NCI-H2227 (cell line): ENCODE results near the gene MYOZ2.

Experiments used
- DNase-seq: peaks from one replicate; lab custom pipeline; 2025; ENCODE audit not compliant: unreplicated experiment; lab: John Stamatoyannopoulos, UW

The MYOZ2 gene

DNA sequence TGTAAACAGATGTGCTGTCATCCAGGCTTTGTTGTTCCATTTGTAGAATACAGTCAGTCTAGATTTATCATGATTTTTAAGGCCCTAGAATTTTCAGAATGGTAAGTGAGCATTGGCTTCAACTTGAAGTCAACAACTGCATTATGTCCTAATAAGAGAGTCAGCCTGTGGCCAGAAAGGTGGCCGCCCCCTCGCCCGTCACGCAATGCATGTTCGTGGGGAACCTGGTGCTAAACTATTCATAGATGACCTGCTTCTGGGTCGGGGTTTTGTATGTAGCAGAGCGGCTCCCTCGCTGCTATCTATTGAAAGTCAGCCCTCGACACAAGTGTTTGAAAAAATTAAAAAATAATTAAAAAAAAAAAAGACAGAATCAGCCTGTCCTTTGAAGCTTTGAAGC, 101.6 kb downstream of the MYOZ2 start:
- no peak for DNase-seq
